ELR (cell line): ENCODE results near the gene MYO16.

Source experiments
- DNase-seq: peaks from one replicate; pipeline ENCODE4 v3.0.0-alpha.2; 2015; ENCODE audit warnings: low read depth

MYO16 gene

DNA sequence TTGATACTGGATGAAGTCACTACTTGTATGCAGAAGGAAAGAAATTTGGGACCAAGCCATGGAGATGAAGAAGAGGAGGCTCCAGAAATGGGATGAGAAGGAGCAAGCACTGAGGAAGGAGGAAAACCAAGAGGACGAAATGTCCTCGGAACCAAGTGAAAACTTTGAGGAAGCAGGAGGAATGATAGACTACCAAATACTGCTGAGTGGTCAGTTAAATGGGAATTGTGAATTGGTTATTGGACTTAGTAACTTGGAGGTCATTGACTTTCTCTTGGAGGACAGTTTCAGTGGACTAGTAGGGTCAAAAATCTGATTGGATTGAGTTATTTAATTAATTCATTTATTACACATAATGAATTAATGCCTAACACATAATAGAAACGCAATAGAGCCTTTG, 167.9 kb downstream of the MYO16 start:
- no peak for DNase-seq

DNA sequence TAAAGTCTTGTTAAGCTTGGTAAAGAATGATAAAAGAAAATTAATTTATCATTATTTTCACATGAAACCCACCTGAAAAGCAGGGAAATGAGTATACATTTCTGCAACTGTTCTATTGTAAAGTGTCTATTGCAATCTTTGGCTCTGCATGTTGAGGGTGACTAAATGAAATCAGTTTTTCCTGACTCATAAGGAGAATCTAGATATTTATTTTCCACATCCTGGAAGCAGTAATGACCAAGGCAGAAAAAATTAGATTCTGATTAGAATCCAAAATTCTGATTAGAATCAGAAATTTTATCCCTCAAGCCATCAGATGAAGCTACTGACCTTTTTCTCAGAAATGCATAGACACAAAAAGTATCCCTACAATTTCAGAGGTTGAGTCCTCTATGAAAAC, 178.4 kb downstream of the MYO16 start:
- no peak for DNase-seq

DNA sequence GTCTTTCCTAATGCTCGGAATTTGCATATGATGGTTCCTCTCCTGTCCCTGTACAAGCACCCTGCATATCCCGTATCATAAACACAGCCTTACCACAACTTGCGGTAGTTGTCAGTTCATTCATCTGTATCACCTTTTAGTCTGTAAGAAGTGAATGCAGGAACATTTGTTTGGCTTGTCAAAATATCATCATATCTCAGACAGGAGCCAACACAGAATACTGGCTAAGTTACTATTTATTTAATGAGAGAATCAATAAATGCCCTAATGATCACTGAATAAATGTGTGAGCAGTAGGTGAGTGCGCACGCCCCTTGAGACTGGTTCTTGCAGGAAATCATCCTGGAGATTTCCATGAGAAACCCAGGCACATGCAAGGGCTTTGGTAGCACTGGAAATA, 182.8 kb downstream of the MYO16 start:
- DNase-seq: no peak

DNA sequence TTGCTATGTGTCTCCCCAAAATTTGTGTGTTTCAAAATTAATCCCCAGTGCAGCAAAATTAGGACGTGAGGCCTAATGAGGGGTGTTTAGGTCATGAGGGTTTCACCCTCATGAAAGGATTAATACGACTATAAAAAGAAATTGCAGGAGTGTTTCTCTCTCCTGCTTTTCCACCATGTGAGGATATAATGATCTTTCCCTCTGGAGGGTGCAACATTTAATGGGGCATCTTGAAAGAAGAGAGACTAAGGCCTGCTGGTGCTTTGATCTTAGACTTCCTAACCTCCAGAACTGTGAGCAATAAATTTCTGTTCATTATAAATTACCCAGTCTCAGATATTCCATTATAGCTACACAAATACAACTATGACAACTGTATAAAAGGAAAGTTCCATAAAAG, 183.2 kb downstream of the MYO16 start:
- no peak for DNase-seq

GRCh38 chr13:108813587-108814170, 184.3 kb downstream of the MYO16 start:
- DNase-seq: no peak

DNA sequence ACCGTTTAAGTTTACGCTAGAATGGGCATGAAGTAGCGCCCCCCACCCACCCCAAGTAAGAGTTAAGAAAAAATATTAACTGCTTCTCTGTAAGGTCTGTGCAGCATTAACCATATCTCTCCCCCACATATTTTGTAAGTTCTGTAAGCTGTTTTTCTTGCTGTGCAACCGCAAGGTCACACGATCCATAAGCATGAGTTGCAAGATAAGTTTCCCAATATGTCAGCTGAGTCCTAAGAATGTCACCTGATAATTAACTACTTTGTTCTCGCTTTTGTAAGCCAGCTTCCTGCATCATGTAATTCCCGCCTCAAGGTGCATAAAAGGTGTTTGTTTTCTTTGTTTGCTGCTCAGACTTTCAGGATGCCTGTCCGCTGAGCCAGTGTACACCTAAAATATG, 187.0 kb downstream of the MYO16 start:
- no peak for DNase-seq

GRCh38 chr13:108827646-108828045, 198.2 kb downstream of the MYO16 start:
- no peak for DNase-seq

GRCh38 chr13:108828086-108828815, 198.8 kb downstream of the MYO16 start:
- DNase-seq: no peak

DNA sequence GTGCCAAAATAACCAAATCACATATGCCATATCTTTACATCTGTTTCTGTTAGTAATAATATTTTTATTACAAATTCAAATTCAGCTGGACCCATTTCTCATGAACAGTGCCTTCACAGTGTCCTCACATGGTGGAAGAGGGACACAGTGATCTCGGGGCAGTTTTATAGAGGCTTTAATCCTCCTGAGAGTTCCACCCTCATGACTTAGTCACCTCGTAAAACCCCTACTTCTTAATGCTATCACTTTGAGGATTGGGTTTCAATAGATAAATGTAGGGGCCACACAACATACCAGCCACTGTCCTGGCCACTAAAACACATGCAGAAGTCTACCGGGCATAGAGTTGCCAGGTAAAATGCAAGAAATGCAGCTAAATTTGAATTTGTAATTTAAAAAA, 201.5 kb downstream of the MYO16 start:
- DNase-seq: no peak

DNA sequence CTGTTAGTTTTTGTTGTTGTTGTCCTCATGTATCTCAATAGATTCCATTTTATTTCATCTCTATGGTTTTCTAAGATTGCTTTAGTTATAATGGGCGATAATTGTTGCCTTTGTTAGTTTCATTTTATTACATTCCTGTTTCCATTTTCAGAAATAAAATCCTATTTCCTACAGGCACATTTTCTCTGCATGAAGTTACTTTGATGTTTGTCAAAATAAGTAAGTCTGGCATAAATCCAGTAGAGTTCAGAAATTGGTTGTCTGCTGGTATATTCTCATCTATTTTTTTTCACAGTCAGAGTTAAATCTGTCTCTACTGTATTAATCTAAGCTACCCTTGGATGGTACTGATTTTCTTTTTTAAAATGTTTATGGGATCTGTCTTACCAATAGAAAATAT, 204.1 kb downstream of the MYO16 start:
- DNase-seq: no peak

DNA sequence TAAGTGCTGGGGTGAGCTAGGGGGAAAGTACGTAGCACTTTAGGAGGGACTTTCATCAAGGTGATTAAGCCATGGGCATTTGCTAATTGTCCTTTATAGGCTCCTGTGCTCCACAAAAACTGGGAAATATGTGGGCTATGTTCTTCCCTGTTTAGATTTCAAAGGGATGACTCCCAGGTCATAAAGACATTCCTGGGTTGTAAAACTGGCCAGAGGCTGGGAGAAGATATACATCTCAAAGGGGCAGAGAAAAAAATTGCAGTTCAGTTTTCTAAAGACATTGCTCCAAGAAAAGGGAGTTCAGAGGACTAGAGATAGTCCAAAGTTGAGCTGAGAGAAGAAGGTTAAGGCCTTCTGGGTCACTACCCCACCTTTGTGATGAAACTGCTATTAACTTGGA, 204.8 kb downstream of the MYO16 start:
- no peak for DNase-seq

DNA sequence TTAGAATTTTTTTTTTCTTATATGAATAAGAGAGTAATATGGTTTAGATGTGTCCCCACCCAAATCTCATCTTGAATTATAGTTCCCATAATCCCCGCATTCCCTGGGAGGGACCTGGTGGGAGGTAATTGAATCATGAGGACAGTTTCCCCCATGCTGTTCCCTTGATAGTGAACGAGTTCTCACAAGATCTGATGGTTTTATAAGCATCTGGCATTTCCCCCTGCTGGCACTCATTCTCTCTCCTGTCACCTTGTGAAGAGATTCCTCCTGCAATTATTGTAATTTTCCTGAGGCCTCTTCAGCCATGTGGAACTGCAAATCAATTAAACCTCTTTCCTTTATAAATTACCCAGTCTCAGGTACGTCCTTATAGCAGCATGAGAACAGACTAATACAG, 205.7 kb downstream of the MYO16 start:
- DNase-seq: no peak

GRCh38 chr13:108850691-108851090, 221.3 kb downstream of the MYO16 start:
- no peak for DNase-seq

GRCh38 chr13:108851660-108852059, 222.2 kb downstream of the MYO16 start:
- DNase-seq: no peak

DNA sequence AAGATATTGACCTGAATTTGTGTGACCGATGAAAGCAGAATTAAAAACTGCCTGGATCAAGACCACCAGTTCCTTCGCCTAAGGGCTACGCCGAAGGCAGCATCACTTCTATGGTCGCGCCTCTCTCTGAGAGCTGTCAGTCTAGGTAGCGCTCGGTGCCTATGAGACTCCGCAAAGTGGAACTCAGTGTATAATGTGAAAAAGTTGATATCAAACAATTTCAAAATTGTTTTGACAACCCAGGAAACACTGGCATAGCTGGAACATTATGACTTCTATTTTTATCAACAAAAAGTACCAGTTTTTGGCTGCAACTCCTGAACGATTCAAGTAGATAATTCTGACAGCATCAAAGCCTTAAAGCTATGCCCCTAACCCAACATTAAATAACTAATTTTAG, 223.6 kb downstream of the MYO16 start:
- no peak for DNase-seq

DNA sequence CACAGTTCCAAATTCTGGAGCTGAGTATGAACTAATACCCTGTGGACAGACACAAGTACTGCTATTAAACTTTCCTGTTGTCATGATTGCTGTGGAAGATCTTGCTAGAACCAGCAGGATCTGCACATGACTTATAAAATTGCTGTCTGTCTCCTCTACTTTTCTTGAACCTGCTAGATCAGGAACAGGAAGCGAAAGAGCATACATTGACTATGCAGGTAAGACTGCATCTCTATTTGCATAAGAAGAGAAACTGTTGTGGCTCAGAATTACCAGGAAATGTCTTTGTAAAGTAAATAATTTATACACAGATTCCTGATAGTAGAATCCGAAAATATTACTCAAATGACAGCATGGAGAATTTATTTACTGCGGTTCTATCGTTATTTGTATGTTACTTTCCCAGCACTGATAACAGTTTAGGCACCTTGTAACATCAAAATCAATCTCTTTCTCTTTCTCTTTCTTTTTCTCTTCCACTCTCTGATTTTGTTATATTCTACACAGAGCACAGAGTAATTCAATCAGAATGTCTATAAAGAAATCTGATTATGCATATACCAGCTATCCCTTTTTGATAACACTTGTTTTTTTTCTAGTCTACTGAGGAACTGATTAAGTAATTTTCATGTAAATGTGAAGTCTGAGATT, 226.5 kb downstream of the MYO16 start:
- no peak for DNase-seq

DNA sequence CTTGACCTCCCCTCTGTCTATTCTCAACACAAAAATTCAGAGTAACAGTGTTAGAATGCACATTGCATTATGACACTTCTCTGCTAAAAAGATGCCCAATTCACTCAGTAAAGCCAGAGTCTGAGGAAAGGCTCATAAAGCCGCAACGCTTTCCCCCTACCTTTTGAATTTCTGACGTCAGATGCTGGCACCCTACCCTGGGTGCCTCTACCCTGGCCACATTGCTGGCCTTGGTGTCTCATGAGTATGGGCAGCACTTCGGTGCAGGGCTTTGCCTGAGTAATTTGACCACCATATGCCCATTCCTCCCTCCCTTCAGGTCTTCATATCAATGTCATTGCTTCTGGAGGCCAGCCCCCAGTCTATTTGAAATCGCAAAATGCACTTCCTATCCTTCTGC, 229.3 kb downstream of the MYO16 start:
- DNase-seq: no peak

DNA sequence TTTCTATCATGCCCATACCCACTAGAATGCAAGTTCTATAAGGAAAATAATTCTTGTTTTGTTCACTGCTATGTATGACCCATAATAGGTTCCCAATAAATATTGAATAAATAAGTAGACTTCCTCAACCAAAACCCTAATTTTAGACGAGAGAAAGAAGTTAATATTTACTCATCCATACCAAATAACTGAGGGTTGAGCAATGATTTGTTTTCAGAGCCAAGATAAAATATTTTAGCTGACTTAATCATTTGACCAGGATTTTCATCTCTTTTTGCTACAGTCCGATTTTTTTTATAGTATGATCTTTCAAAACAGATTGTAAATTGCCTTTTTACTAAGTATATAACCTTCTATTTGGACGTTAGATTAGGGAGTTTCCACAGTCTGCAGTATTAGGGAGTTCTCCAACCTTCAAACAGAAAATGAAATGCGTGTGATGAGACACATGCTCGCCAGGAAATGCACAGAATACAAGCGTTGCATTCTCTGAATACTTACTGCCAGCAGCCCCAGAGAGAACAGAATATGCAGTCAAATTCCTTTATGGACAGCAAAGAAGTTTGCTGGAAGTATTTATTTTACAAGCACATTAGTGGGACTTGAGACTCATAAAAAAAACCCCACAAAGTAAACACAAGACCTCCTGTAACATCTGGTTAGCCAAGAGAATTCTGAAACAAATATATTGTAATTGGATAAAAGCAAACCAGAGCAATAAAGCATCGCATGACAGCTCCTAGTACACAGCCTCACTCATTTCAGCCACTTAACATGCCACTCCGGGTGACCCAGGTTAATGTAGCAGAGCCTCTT, 230.0 kb downstream of the MYO16 start:
- DNase-seq: peak; percentile 24

DNA sequence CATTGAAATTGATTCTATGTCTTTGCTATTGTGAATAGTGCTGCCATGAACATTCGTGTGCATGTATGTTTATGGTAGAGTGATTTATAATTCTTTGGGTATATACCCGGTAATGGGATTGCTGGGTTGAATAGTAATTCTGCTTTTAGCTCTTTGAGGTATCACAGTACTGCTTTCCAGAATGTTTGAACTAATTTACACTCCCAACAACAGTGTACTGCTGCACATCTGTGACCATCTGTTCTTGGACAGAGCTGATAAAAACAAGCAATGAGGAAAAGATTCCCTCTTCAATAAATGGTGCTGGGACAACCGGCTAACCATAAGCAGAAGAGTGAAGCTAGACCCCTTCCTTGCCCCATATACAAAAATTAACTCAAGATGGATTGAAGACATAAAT, 231.0 kb downstream of the MYO16 start:
- no peak for DNase-seq

- DNase-seq: peak; percentile 9
Observed at GRCh38 chr13:108877300-108877699, 247.9 kb downstream of the MYO16 start.

DNA sequence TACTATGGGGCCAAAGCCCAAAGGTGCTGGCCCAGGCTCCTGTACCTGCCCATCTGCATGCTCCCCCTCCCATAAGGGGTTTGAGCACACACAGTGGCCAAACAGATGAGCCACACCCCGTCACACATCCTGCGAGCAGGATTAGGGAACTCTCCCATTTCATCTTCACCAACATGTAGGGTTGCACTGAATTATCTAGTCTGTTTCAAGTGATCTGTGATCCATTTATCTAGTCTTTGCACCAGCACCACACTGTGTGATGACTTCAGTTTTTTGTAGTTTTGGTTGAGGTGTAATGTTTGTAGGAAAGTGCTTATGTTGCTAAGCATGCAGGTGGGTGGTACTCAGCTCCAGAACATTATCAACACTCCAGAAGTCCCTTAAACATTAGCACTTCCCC, 249.3 kb downstream of the MYO16 start:
- DNase-seq: no peak

GRCh38 chr13:108889324-108889984, 260.0 kb downstream of the MYO16 start:
- DNase-seq: no peak
